Measurements from ENCODE around the gene RPP30.

The RPP30 gene

GRCh38 chr10:90871766-90872647, at the start of gene RPP30:
RPP30 (plus strand) TSS chr10:90871974; CDS start chr10:90871987, 13 bp downstream.
- DNase-seq (ENCODE audit: low spot score in 2 of 2), result peak; percentile 75 to 87
- no peaks in the 10 kb centered on the region for H3K4me1 ChIP-seq
- H3K4me3 ChIP-seq, result peak within 1 kb of the TSS; percentile 76
- H3K27me3 ChIP-seq (ENCODE audit: low read depth), result no peaks in the 10 kb centered on the region
- H3K36me3 ChIP-seq (replicated peaks), result peaks cover 18% of the 10 kb centered on the region
- H3K9me3 ChIP-seq, result 0 out of 2 replicates have a peak, but pooled peaks cover 3% of the 10 kb centered on the region
- in situ Hi-C loops (cut with MboI; ENCODE audit: low sequenced_read_pairs), result loop anchor here (25.0 kb wide), 1 partner anchor 1085 kb away; no protein-coding TSS in a partner anchor

- H3K27me3 ChIP-seq (ENCODE audit: low read depth), result no peaks in the 10 kb centered on the region
- DNase-seq (ENCODE audit: low spot score in 2 of 2), result peak in 1 of 2 experiments; percentile 39
- H3K4me1 ChIP-seq, result peaks cover 5% of the 10 kb centered on the region; the same call in 1 of the 2 replicates
- peaks cover 14% of the 10 kb centered on the region; the same call in 1 of the 2 replicates for H3K9me3 ChIP-seq
- H3K4me3 ChIP-seq, result no peak overlapping the region
- H3K36me3 ChIP-seq (replicated peaks), result no peaks in the 10 kb centered on the region
- in situ Hi-C loops (cut with MboI; ENCODE audit: low sequenced_read_pairs), result no loop called here
These were observed 49.3 kb upstream of the RPP30 start for GRCh38 chr10:90822508-90822907.

GRCh38 chr10:90832111-90832510, 39.7 kb upstream of the RPP30 start:
- Histone ChIP-seq H3K4me3 (no peak overlapping the region), H3K9me3 (no peaks in the 10 kb centered on the region)

GRCh38 chr10:90834326-90834725, 37.4 kb upstream of the RPP30 start:
- no peaks in the 10 kb centered on the region for H3K27me3 ChIP-seq (ENCODE audit: low read depth)
- H3K36me3 ChIP-seq (replicated peaks), result no peaks in the 10 kb centered on the region
- in situ Hi-C loops (cut with MboI; ENCODE audit: low sequenced_read_pairs), result no loop called here
- H3K4me3 ChIP-seq, result no peak overlapping the region
- no peak for DNase-seq (ENCODE audit: low spot score in 2 of 2)
- H3K4me1 ChIP-seq, result no peaks in the 10 kb centered on the region
- H3K9me3 ChIP-seq, result no peaks in the 10 kb centered on the region

More at GRCh38 chr10:90832111-90832510, 39.7 kb upstream of the RPP30 start:
- no peak for DNase-seq (ENCODE audit: low spot score in 2 of 2)
- H3K27me3 ChIP-seq (ENCODE audit: low read depth), result no peaks in the 10 kb centered on the region
- in situ Hi-C loops (cut with MboI; ENCODE audit: low sequenced_read_pairs), result no loop called here
- no peaks in the 10 kb centered on the region for H3K4me1 ChIP-seq
- H3K36me3 ChIP-seq (replicated peaks), result no peaks in the 10 kb centered on the region

- Histone ChIP-seq H3K4me1 (no peaks in the 10 kb centered on the region), H3K4me3 (no peak overlapping the region), H3K36me3 (replicated peaks) (no peaks in the 10 kb centered on the region), H3K27me3 (ENCODE audit: low read depth) (no peaks in the 10 kb centered on the region), H3K9me3 (no peaks in the 10 kb centered on the region)
- in situ Hi-C loops (cut with MboI; ENCODE audit: low sequenced_read_pairs), result no loop called here
- no peak for DNase-seq (ENCODE audit: low spot score in 2 of 2)
These were observed 34.3 kb upstream of the RPP30 start for GRCh38 chr10:90837486-90837885.

GRCh38 chr10:90842725-90843124, 29.0 kb upstream of the RPP30 start:
- in situ Hi-C loops (cut with MboI; ENCODE audit: low sequenced_read_pairs), result no loop called here
- Histone ChIP-seq H3K36me3 (replicated peaks) (no peaks in the 10 kb centered on the region), H3K27me3 (ENCODE audit: low read depth) (peaks cover 3% of the 10 kb centered on the region; the same call in 1 of the 2 replicates), H3K9me3 (no peaks in the 10 kb centered on the region), H3K4me3 (no peak overlapping the region), H3K4me1 (no peaks in the 10 kb centered on the region)
- no peak for DNase-seq (ENCODE audit: low spot score in 2 of 2)

GRCh38 chr10:90845726-90846125, 26.0 kb upstream of the RPP30 start:
- H3K9me3 ChIP-seq, result peaks cover 5% of the 10 kb centered on the region
- no peaks in the 10 kb centered on the region for H3K36me3 ChIP-seq (replicated peaks)
- no peak for DNase-seq (ENCODE audit: low spot score in 2 of 2)
- H3K27me3 ChIP-seq (ENCODE audit: low read depth), result peaks cover 3% of the 10 kb centered on the region; the same call in 1 of the 2 replicates
- H3K4me1 ChIP-seq, result no peaks in the 10 kb centered on the region
- in situ Hi-C loops (cut with MboI; ENCODE audit: low sequenced_read_pairs), result no loop called here
- H3K4me3 ChIP-seq, result no peak overlapping the region

GRCh38 chr10:90846746-90847145, 25.0 kb upstream of the RPP30 start:
- H3K4me1 ChIP-seq, result no peaks in the 10 kb centered on the region
- no peaks in the 10 kb centered on the region for H3K36me3 ChIP-seq (replicated peaks)
- DNase-seq (ENCODE audit: low spot score in 2 of 2), result no peak
- peaks cover 3% of the 10 kb centered on the region; the same call in 1 of the 2 replicates for H3K27me3 ChIP-seq (ENCODE audit: low read depth)
- in situ Hi-C loops (cut with MboI; ENCODE audit: low sequenced_read_pairs), result no loop called here
- H3K4me3 ChIP-seq, result no peak overlapping the region
- peaks cover 10% of the 10 kb centered on the region for H3K9me3 ChIP-seq

GRCh38 chr10:90847436-90847835, 24.3 kb upstream of the RPP30 start:
- Histone ChIP-seq H3K4me3 (no peak overlapping the region), H3K36me3 (replicated peaks) (no peaks in the 10 kb centered on the region), H3K9me3 (peaks cover 10% of the 10 kb centered on the region), H3K4me1 (no peaks in the 10 kb centered on the region), H3K27me3 (ENCODE audit: low read depth) (peaks cover 3% of the 10 kb centered on the region; the same call in 1 of the 2 replicates)
- in situ Hi-C loops (cut with MboI; ENCODE audit: low sequenced_read_pairs), result no loop called here
- DNase-seq (ENCODE audit: low spot score in 2 of 2), result no peak

GRCh38 chr10:90849956-90850749, 21.6 kb upstream of the RPP30 start:
- no peak for DNase-seq (ENCODE audit: low spot score in 2 of 2)
- Histone ChIP-seq H3K4me1 (no peaks in the 10 kb centered on the region), H3K27me3 (ENCODE audit: low read depth) (no peaks in the 10 kb centered on the region), H3K36me3 (replicated peaks) (no peaks in the 10 kb centered on the region), H3K9me3 (peaks cover 10% of the 10 kb centered on the region), H3K4me3 (no peak overlapping the region)
- in situ Hi-C loops (cut with MboI; ENCODE audit: low sequenced_read_pairs), result loop anchor here (25.0 kb wide), 1 partner anchor 1063 kb away; no protein-coding TSS in a partner anchor

GRCh38 chr10:90855126-90855525, 16.6 kb upstream of the RPP30 start:
- Histone ChIP-seq H3K36me3 (replicated peaks) (no peaks in the 10 kb centered on the region), H3K4me1 (no peaks in the 10 kb centered on the region), H3K9me3 (peaks cover 8% of the 10 kb centered on the region; the same call in 1 of the 2 replicates), H3K27me3 (ENCODE audit: low read depth) (peaks cover 16% of the 10 kb centered on the region), H3K4me3 (no peak overlapping the region)
- in situ Hi-C loops (cut with MboI; ENCODE audit: low sequenced_read_pairs), result loop anchor here (25.0 kb wide), 1 partner anchor 1068 kb away; no protein-coding TSS in a partner anchor
- no peak for DNase-seq (ENCODE audit: low spot score in 2 of 2)

GRCh38 chr10:90856261-90856660, 15.5 kb upstream of the RPP30 start:
- in situ Hi-C loops (cut with MboI; ENCODE audit: low sequenced_read_pairs), result loop anchor here (25.0 kb wide), 1 partner anchor 1069 kb away; no protein-coding TSS in a partner anchor
- Histone ChIP-seq H3K27me3 (ENCODE audit: low read depth) (peaks cover 20% of the 10 kb centered on the region), H3K36me3 (replicated peaks) (no peaks in the 10 kb centered on the region), H3K4me1 (no peaks in the 10 kb centered on the region), H3K9me3 (no peaks in the 10 kb centered on the region), H3K4me3 (no peak overlapping the region)
- DNase-seq (ENCODE audit: low spot score in 2 of 2), result no peak

- H3K4me1 ChIP-seq, result no peaks in the 10 kb centered on the region
- H3K9me3 ChIP-seq, result no peaks in the 10 kb centered on the region
- no peak for DNase-seq (ENCODE audit: low spot score in 2 of 2)
- H3K4me3 ChIP-seq, result peak overlapping the region; percentile 39
- peaks cover 27% of the 10 kb centered on the region for H3K27me3 ChIP-seq (ENCODE audit: low read depth)
- no peaks in the 10 kb centered on the region for H3K36me3 ChIP-seq (replicated peaks)
- in situ Hi-C loops (cut with MboI; ENCODE audit: low sequenced_read_pairs), result loop anchor here (25.0 kb wide), 1 partner anchor 1070 kb away; no protein-coding TSS in a partner anchor
These were observed 14.7 kb upstream of the RPP30 start for GRCh38 chr10:90856964-90857634.
